ENCODE measurements around the gene KPNA1.
"Not testable (repeated sequence)": the region's sequence is repeated elsewhere in the genome, so short reads cannot be mapped to it uniquely, and the experiment has no call there.

The KPNA1 gene

GRCh38 chr3:122461806-122462205, 52.9 kb downstream of the KPNA1 start:
- no peak for TF ChIP-seq CTCF (IDR thresholded peaks at IDR 0.05; ENCODE audit: borderline replicate concordance, insufficient read depth, low read depth, low read length)
- no peak overlapping the region for H3K4me3 ChIP-seq (ENCODE audit: low read depth, low read length)

- TF ChIP-seq CTCF (IDR thresholded peaks at IDR 0.05; ENCODE audit: borderline replicate concordance, insufficient read depth, low read depth, low read length) = peak; percentile 23; the same call in 1 of the 2 replicates
- H3K4me3 ChIP-seq (ENCODE audit: low read depth, low read length) = no peak overlapping the region
Measured at GRCh38 chr3:122458992-122459391, 55.7 kb downstream of the KPNA1 start.

GRCh38 chr3:122457706-122458105, 57.0 kb downstream of the KPNA1 start:
- H3K4me3 ChIP-seq (ENCODE audit: low read depth, low read length) = no peak overlapping the region
- TF ChIP-seq CTCF (IDR thresholded peaks at IDR 0.05; ENCODE audit: borderline replicate concordance, insufficient read depth, low read depth, low read length) = no peak

- TF ChIP-seq CTCF (IDR thresholded peaks at IDR 0.05; ENCODE audit: borderline replicate concordance, insufficient read depth, low read depth, low read length) = no peak
- H3K4me3 ChIP-seq (ENCODE audit: low read depth, low read length) = no peak overlapping the region
Measured at GRCh38 chr3:122456074-122456473, 58.7 kb downstream of the KPNA1 start.

- TF ChIP-seq CTCF (IDR thresholded peaks at IDR 0.05; ENCODE audit: borderline replicate concordance, insufficient read depth, low read depth, low read length) = no peak
- H3K4me3 ChIP-seq (ENCODE audit: low read depth, low read length) = no peak overlapping the region
Measured at GRCh38 chr3:122451371-122451770, 63.4 kb downstream of the KPNA1 start.

- H3K4me3 ChIP-seq (ENCODE audit: low read depth, low read length) = not testable (repeated sequence)
Measured at GRCh38 chr3:122448218-122448617, 66.5 kb downstream of the KPNA1 start.

- not testable (repeated sequence) for H3K4me3 ChIP-seq (ENCODE audit: low read depth, low read length)
Measured at GRCh38 chr3:122444491-122444887, 70.2 kb downstream of the KPNA1 start.

- not testable (repeated sequence) for H3K4me3 ChIP-seq (ENCODE audit: low read depth, low read length)
Measured at GRCh38 chr3:122443762-122444490, 70.8 kb downstream of the KPNA1 start.

GRCh38 chr3:122443090-122443489, 71.6 kb downstream of the KPNA1 start:
- no peak overlapping the region for H3K4me3 ChIP-seq (ENCODE audit: low read depth, low read length)
- no peak for TF ChIP-seq CTCF (IDR thresholded peaks at IDR 0.05; ENCODE audit: borderline replicate concordance, insufficient read depth, low read depth, low read length)

All from GM12875 (cell line).